Mesenchymal stem cell (in vitro differentiated cells and primary cell): Measurements from ENCODE around the gene ZBED3.
A peak's percentile ranks its signal among the peaks of the same experiment; 100 is the strongest.

Experiments
- DNase-seq: peaks from one replicate; pipeline ENCODE4 v3.0.0-alpha.2; 2013
- H2AFZ ChIP-seq: one replicate; pipeline ENCODE4 v1.6.1; 2013; ENCODE audit warnings: low read depth, mild to moderate bottlenecking, control low read depth, inconsistent platforms, low read length, moderate library complexity
- H2AK5ac ChIP-seq: 2 replicates; pipeline ENCODE4 v1.6.1; 2013; ENCODE audit warnings: low read length, moderate library complexity, mild to moderate bottlenecking, inconsistent platforms; ENCODE audit not compliant: severe bottlenecking
- H2BK120ac ChIP-seq: one replicate; pipeline ENCODE4 v1.6.1; 2013; ENCODE audit warnings: low read depth, mild to moderate bottlenecking, inconsistent platforms, low read length, moderate library complexity
- H2BK12ac ChIP-seq, 2 experiments: one replicate each; pipeline ENCODE4 v1.6.1; 2013; ENCODE audit warnings: inconsistent platforms in 2 of 2, low read length in 2 of 2, mild to moderate bottlenecking in 2 of 2, moderate library complexity in 2 of 2, control low read depth in 1 of 2
- H2BK15ac ChIP-seq: one replicate; pipeline ENCODE4 v1.6.1; 2013; ENCODE audit warnings: mild to moderate bottlenecking, low read depth, inconsistent platforms; ENCODE audit not compliant: poor library complexity, severe bottlenecking
- H2BK5ac ChIP-seq: 2 replicates; pipeline ENCODE4 v1.6.1; 2013; ENCODE audit warnings: low read depth, mild to moderate bottlenecking, low read length, control low read depth, inconsistent platforms; ENCODE audit not compliant: poor library complexity, severe bottlenecking
- H3K14ac ChIP-seq, 2 experiments: one replicate each; pipeline ENCODE4 v1.6.1; 2013; ENCODE audit warnings: inconsistent platforms in 2 of 2, low read length in 2 of 2, control low read depth in 1 of 2, mild to moderate bottlenecking in 1 of 2, moderate library complexity in 1 of 2
- H3K18ac ChIP-seq, 2 experiments: one replicate each; pipeline ENCODE4 v1.6.1; 2013; ENCODE audit warnings: inconsistent platforms in 2 of 2, low read length in 2 of 2, control low read depth in 1 of 2, low read depth in 1 of 2, mild to moderate bottlenecking in 1 of 2
- H3K23ac ChIP-seq, 2 experiments: one replicate each; pipeline ENCODE4 v1.6.1; 2013; ENCODE audit warnings: inconsistent platforms in 2 of 2, low read length in 2 of 2, mild to moderate bottlenecking in 2 of 2, moderate library complexity in 2 of 2, control low read depth in 1 of 2
- H3K27ac ChIP-seq: 2 replicates; pipeline ENCODE4 v1.5.1; 2013; ENCODE audit warnings: mild to moderate bottlenecking, moderate library complexity, low read length, control low read depth, inconsistent platforms; ENCODE audit not compliant: poor library complexity, severe bottlenecking
- H3K27me3 ChIP-seq, 2 experiments: 2 replicates each; pipeline versions ENCODE4 v1.6.1 to v1.7.0; 2013; ENCODE audit warnings: low read length in 2 of 2, mild to moderate bottlenecking in 2 of 2, moderate library complexity in 2 of 2, control low read depth in 1 of 2, inconsistent platforms in 1 of 2; ENCODE audit not compliant: control insufficient read depth in 1 of 2, insufficient read depth in 1 of 2
- H3K36me3 ChIP-seq, 2 experiments: 2 replicates each; pipeline versions ENCODE4 v1.6.1 to v1.7.0; 2013; ENCODE audit warnings: low read length in 2 of 2, control low read depth in 1 of 2, inconsistent platforms in 1 of 2, low read depth in 1 of 2, mild to moderate bottlenecking in 1 of 2; ENCODE audit not compliant: insufficient read depth in 2 of 2, control insufficient read depth in 1 of 2
- H3K4ac ChIP-seq, 2 experiments: one replicate each; pipeline ENCODE4 v1.6.1; 2013; ENCODE audit warnings: inconsistent platforms in 2 of 2, low read length in 2 of 2, mild to moderate bottlenecking in 2 of 2, moderate library complexity in 2 of 2, control low read depth in 1 of 2, low read depth in 1 of 2
- H3K4me1 ChIP-seq: 2 replicates; pipeline ENCODE4 v1.6.1; 2013; ENCODE audit warnings: low read depth, low read length, control low read depth; ENCODE audit not compliant: control insufficient read depth, insufficient read depth
- H3K4me2 ChIP-seq: 2 replicates; pipeline ENCODE4 v1.6.1; 2013; ENCODE audit warnings: low read length, mild to moderate bottlenecking, inconsistent platforms; ENCODE audit not compliant: poor library complexity, severe bottlenecking
- H3K4me3 ChIP-seq, 2 experiments: 2 replicates each; pipeline versions ENCODE4 v1.5.1 to v1.7.0; 2013; ENCODE audit warnings: low read length in 2 of 2, mild to moderate bottlenecking in 2 of 2, control low read depth in 1 of 2, low read depth in 1 of 2; ENCODE audit not compliant: insufficient read depth in 1 of 2
- H3K79me1 ChIP-seq: replicated peaks from 2 replicates; pipeline ENCODE4 v1.6.1; 2013; ENCODE audit warnings: mild to moderate bottlenecking, control low read depth, low read length, inconsistent platforms; ENCODE audit not compliant: poor library complexity, severe bottlenecking
- H3K9ac ChIP-seq: 2 replicates; pipeline ENCODE4 v1.7.0; 2013; ENCODE audit warnings: mild to moderate bottlenecking, low read length, moderate library complexity
- H3K9me3 ChIP-seq: 2 replicates; pipeline ENCODE4 v1.7.0; 2013; ENCODE audit warnings: mild to moderate bottlenecking, low read length; ENCODE audit not compliant: control insufficient read depth
- H4K8ac ChIP-seq: one replicate; pipeline ENCODE4 v1.6.1; 2013; ENCODE audit warnings: inconsistent platforms, mild to moderate bottlenecking, low read length, moderate library complexity
- H4K91ac ChIP-seq: one replicate; pipeline ENCODE4 v1.6.1; 2013; ENCODE audit warnings: mild to moderate bottlenecking, low read length, inconsistent platforms
- WGBS: methylation state at CpG from one replicate; pipeline ENCODE4 v1.1.7; 2013; ENCODE audit warnings: mixed read lengths; 5-methylcytosine and 5-hydroxymethylcytosine counted together

The ZBED3 gene

DNA sequence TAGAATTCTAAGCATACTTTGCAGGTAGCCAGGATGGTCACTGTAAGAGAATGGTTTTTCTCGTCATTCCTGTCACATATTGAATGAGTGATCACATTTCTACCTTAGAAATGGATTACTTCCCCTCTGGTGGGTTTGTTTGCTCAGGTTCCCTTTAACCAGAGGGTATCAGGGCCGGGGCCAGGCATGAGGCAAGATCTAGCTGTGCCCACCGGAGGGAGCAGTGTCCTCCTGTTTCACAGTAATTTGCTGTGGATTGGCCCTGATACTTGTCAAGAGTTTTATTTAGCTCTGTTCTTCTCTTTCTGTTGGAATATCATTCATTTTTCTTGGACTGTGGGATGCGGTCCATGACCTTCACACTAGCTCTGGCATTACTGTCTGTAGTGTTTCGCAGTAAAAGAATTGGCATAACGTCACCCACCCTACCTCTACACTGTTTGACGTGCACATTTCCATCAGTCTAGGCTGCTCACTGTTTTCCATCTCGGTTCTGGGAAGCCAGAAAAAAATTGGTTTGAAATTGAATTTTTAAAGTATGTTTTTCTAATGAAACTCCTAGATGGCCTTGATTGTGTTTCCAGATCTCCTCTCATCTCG, 42.4 kb upstream of the ZBED3 start:
- Histone ChIP-seq H2BK12ac (no peak overlapping the region), H3K14ac (no peak overlapping the region), H3K9ac (no peak overlapping the region), H3K79me1 (no peaks in the 10 kb centered on the region), H3K36me3 (no peaks in the 10 kb centered on the region), H3K4me1 (peaks cover 4% of the 10 kb centered on the region), H2BK5ac (no peak overlapping the region), H3K4ac (no peak overlapping the region), H3K4me2 (no peak overlapping the region), H4K91ac (no peak overlapping the region), H2BK15ac (no peak overlapping the region), H3K9me3 (no peaks in the 10 kb centered on the region), H3K4me3 (no peak overlapping the region), H3K27ac (no peak overlapping the region), H3K18ac (no peak overlapping the region), H2AK5ac (no peak overlapping the region), H2AFZ (no peak overlapping the region), H4K8ac (no peak overlapping the region), H3K23ac (no peak overlapping the region), H3K27me3 (peaks cover 0 to 31% of the 10 kb centered on the region in 2 experiments), H2BK120ac (no peak overlapping the region)
- 87% methylated on average over 7 of the region's 9 CpGs for WGBS
- peak; percentile 34 for DNase-seq

DNA sequence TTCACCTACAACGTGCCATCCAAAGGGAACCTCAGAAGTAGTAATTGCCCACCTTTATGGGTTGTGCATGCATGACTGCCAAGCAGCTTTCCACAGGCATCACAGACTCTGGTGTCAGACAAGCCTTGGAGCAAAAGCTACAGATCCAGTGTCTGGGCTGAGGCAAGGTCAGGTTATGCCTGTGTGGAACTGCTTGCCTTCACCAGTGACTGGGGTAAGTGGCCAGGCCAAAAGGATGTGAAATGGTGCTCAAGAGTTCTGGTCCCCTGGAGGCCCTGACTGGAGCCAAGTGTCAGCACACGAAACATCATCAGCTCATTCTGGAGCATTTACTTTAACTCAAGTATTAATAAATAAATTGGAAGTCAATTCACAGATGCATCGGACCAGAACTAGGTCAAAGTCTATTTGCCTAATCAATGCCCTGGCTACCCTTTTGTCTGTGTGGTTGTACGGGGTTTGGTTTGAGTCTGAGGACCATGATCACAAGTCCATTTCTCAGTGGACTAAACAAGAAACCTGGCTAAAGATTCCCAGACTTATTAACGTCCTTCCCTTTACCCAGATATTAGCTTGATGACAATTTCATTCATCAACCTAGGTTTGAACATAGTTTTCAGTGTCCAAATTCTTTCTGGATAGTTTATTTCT, 41.5 kb upstream of the ZBED3 start:
- Histone ChIP-seq H3K9me3 (no peaks in the 10 kb centered on the region), H3K79me1 (no peaks in the 10 kb centered on the region), H3K4me2 (no peak overlapping the region), H2AFZ (no peak overlapping the region), H2BK5ac (no peak overlapping the region), H3K4me3 (no peak overlapping the region), H3K27ac (no peak overlapping the region), H3K4me1 (peaks cover 1% of the 10 kb centered on the region), H3K23ac (no peak overlapping the region), H3K36me3 (no peaks in the 10 kb centered on the region), H2BK12ac (no peak overlapping the region), H4K8ac (no peak overlapping the region), H3K18ac (no peak overlapping the region), H3K4ac (no peak overlapping the region), H2BK120ac (no peak overlapping the region), H4K91ac (no peak overlapping the region), H3K14ac (no peak overlapping the region), H2BK15ac (no peak overlapping the region), H3K9ac (no peak overlapping the region), H2AK5ac (no peak overlapping the region), H3K27me3 (peaks cover 0 to 29% of the 10 kb centered on the region in 2 experiments)
- no peak for DNase-seq
- 93% methylated on average over 4 of the region's 5 CpGs for WGBS

DNA sequence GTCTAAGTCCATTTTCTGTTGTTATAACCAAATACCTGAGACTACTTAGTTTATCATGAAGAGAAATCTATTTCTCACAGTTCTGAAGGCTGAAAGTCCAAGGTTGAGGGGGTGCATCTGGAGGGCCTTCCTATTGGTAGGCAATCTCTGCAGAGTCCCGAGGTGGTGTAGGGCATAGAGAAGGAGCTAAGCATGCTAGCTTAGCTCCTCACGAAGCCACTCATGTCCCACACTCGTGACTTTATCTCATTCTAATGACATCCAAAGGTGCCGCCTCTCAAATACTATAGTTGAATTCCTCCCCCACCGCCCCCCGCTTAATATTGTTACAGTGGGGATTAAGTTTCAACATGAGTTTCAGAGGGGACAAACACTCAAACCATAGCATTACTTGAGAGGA, 36.0 kb upstream of the ZBED3 start:
- H3K14ac ChIP-seq, result no peak overlapping the region
- no peak overlapping the region for H3K23ac ChIP-seq
- H3K4me2 ChIP-seq, result no peak overlapping the region
- no peak overlapping the region for H4K91ac ChIP-seq
- H2AFZ ChIP-seq, result no peak overlapping the region
- no peak overlapping the region for H3K4me3 ChIP-seq
- no peak overlapping the region for H2BK12ac ChIP-seq
- no peaks in the 10 kb centered on the region for H3K9me3 ChIP-seq
- H3K18ac ChIP-seq, result no peak overlapping the region
- no peaks in the 10 kb centered on the region for H3K79me1 ChIP-seq
- no peaks in the 10 kb centered on the region for H3K36me3 ChIP-seq
- H2BK120ac ChIP-seq, result no peak overlapping the region
- H3K27ac ChIP-seq, result no peak overlapping the region
- H3K4me1 ChIP-seq, result no peaks in the 10 kb centered on the region
- DNase-seq, result no peak
- no peak overlapping the region for H2BK15ac ChIP-seq
- H2AK5ac ChIP-seq, result no peak overlapping the region
- no peak overlapping the region for H4K8ac ChIP-seq
- no peak overlapping the region for H3K9ac ChIP-seq
- H2BK5ac ChIP-seq, result no peak overlapping the region
- WGBS, result no CpG with 5 or more reads among the region's 6 CpGs
- no peak overlapping the region for H3K4ac ChIP-seq
- H3K27me3 ChIP-seq, result peaks cover 0 to 25% of the 10 kb centered on the region in 2 experiments

DNA sequence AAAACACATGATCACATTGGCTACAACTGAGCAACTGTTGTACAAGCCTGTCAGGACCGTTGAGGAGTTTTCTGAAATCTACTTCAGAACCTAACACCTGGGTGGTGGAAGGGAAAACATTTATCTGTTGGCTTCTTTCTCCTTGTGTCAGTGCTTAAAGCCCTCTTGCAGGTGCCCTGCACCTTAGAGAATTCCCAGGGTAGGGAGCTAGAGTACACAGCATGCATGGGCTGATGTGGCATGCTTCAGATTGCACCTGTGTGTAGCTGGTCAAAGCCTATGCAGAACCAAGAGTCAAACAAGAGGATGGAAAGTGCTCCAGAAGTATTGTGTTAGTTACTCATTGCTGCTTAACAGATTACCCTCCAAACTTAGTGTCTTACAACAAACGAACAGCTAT, 33.6 kb upstream of the ZBED3 start:
- no peak overlapping the region for H3K27ac ChIP-seq
- H3K27me3 ChIP-seq, result peaks cover 0 to 17% of the 10 kb centered on the region in 2 experiments
- no peaks in the 10 kb centered on the region for H3K4me1 ChIP-seq
- H4K8ac ChIP-seq, result no peak overlapping the region
- no peak overlapping the region for H3K9ac ChIP-seq
- no peaks in the 10 kb centered on the region for H3K9me3 ChIP-seq
- no peaks in the 10 kb centered on the region for H3K79me1 ChIP-seq
- no peak overlapping the region for H4K91ac ChIP-seq
- no peak overlapping the region for H3K14ac ChIP-seq
- no peak overlapping the region for H3K4me2 ChIP-seq
- H3K4ac ChIP-seq, result no peak overlapping the region
- H3K23ac ChIP-seq, result no peak overlapping the region
- no peak overlapping the region for H2BK12ac ChIP-seq
- DNase-seq, result no peak
- H2BK5ac ChIP-seq, result no peak overlapping the region
- no peak overlapping the region for H2BK120ac ChIP-seq
- H2BK15ac ChIP-seq, result no peak overlapping the region
- H2AK5ac ChIP-seq, result no peak overlapping the region
- H3K18ac ChIP-seq, result no peak overlapping the region
- no peaks in the 10 kb centered on the region for H3K36me3 ChIP-seq
- WGBS, result 93% methylated on average over 2 of the region's 2 CpGs
- H3K4me3 ChIP-seq, result no peak overlapping the region
- no peak overlapping the region for H2AFZ ChIP-seq
